Small intestine (tissue), 16 donors: ENCODE results near the gene RAB1A. TPM values are rescaled to one million over a fixed set of nuclear protein-coding genes. Genes with fewer than 3 reads are reported as not detected.
"Not testable (repeated sequence)": the region's sequence is repeated elsewhere in the genome, so short reads cannot be mapped to it uniquely, and the experiment has no call there.

Source experiments
- DNase-seq, 2 donors: peaks; one replicate each; pipeline versions ENCODE4 v3.0.0 to v3.0.0-alpha.2; 2013
- FAIRE-seq: peaks from 2 replicates; lab custom pipeline; 2012; peaks lifted over from hg19 to GRCh38; lab: Jason Lieb, UNC
- H3K27ac ChIP-seq, 3 donors: one replicate each; pipeline ENCODE4 v1.5.1; 2013; ENCODE audit warnings: low read length in 2 of 3, mild to moderate bottlenecking in 2 of 3, control low read depth in 1 of 3, inconsistent platforms in 1 of 3, low read depth in 1 of 3, moderate library complexity in 1 of 3
- H3K27me3 ChIP-seq, 3 donors: one replicate each; pipeline ENCODE4 v1.6.1; 2013; ENCODE audit warnings: low read length in 3 of 3, inconsistent platforms in 1 of 3; ENCODE audit not compliant: control insufficient read depth in 3 of 3, insufficient read depth in 3 of 3
- H3K36me3 ChIP-seq, 3 donors: one replicate each; pipeline ENCODE4 v1.6.1; 2013; ENCODE audit warnings: low read length in 3 of 3, inconsistent platforms in 1 of 3, low read depth in 1 of 3, mild to moderate bottlenecking in 1 of 3, moderate library complexity in 1 of 3; ENCODE audit not compliant: control insufficient read depth in 3 of 3, insufficient read depth in 2 of 3
- H3K4me1 ChIP-seq, 3 donors: one replicate each; pipeline ENCODE4 v1.6.1; 2013; ENCODE audit warnings: low read length in 2 of 3, inconsistent platforms in 1 of 3, low read depth in 1 of 3, mild to moderate bottlenecking in 1 of 3, moderate library complexity in 1 of 3; ENCODE audit not compliant: control insufficient read depth in 3 of 3, insufficient read depth in 2 of 3
- H3K4me3 ChIP-seq, 3 donors: one replicate each; pipeline ENCODE4 v1.5.1; 2013; ENCODE audit warnings: low read length in 3 of 3, control low read depth in 1 of 3, inconsistent platforms in 1 of 3, low read depth in 1 of 3, mild to moderate bottlenecking in 1 of 3, moderate library complexity in 1 of 3
- H3K9me3 ChIP-seq, 2 donors: one replicate each; pipeline ENCODE4 v1.6.1; 2013; ENCODE audit warnings: low read depth in 1 of 2, low read length in 1 of 2; ENCODE audit not compliant: control insufficient read depth in 2 of 2, insufficient read depth in 1 of 2
- WGBS, 3 donors: extraction: QIAGEN DNeasy Blood & Tissue Kit; methylation state at CpG; one replicate each; pipeline ENCODE4 v1.1.7; 2013; 5-methylcytosine and 5-hydroxymethylcytosine counted together
- long read RNA-seq, 10 donors: transcript quantifications; one replicate each; lab custom pipeline, GENCODE V29; 2026
- polyA plus RNA-seq, 4 donors: library from polyadenylated mRNA; stranded (reverse) in 3 of 4; unstranded in 1 of 4; fragments of 200-250 nt in 3 of 4; fragments of 120-200 nt in 1 of 4; gene quantifications; one replicate each; pipeline versions ENCODE4 v1.2.1 to v1.2.3, GENCODE V29; 2013
- donor health status: healthy with polysubstance abuse.
- donor health status: control.
- donor health status: control.
- donor health status: Bipolar disorder and iron deficiency.
- donor health status: healthy.

The RAB1A gene
- 100 to 1,000 TPM; 144 to 271 (median 164) TPM for polyA plus RNA-seq
- long read RNA-seq, donor 1 = 0 reads
- long read RNA-seq, donor 2, transcript RAB1A-203 (6 exons, 2,447 nt) = major isoform, 68 of 68 reads
- long read RNA-seq, donor 2, partial matches to known transcripts = 0 of 68 reads
- long read RNA-seq, donor 2, other reads (novel, unspliced or antisense) = 0 of 68 reads
- long read RNA-seq, donor 3, transcript RAB1A-203 (6 exons, 2,447 nt) = major isoform, 79 of 168 reads
- long read RNA-seq, donor 3, partial matches to known transcripts = 88 of 168 reads
- long read RNA-seq, donor 3, other reads (novel, unspliced or antisense) = 0 of 168 reads
- long read RNA-seq, donor 4, transcript RAB1A-203 (6 exons, 2,447 nt) = major isoform, 5 of 5 reads
- long read RNA-seq, donor 4, partial matches to known transcripts = 0 of 5 reads
- long read RNA-seq, donor 4, other reads (novel, unspliced or antisense) = 0 of 5 reads
- long read RNA-seq, donor 5, transcript RAB1A-203 (6 exons, 2,447 nt) = major isoform, 26 of 36 reads
- long read RNA-seq, donor 5, partial matches to known transcripts = 10 of 36 reads
- long read RNA-seq, donor 5, other reads (novel, unspliced or antisense) = 0 of 36 reads
- long read RNA-seq, donor 6, transcript RAB1A-203 (6 exons, 2,447 nt) = major isoform, 85 of 93 reads
- long read RNA-seq, donor 6, partial matches to known transcripts = 7 of 93 reads
- long read RNA-seq, donor 6, other reads (novel, unspliced or antisense) = 0 of 93 reads
- long read RNA-seq, donor 7 = 0 reads
- long read RNA-seq, donor 8, transcript RAB1A-203 (6 exons, 2,447 nt) = major isoform, 7 of 7 reads
- long read RNA-seq, donor 8, partial matches to known transcripts = 0 of 7 reads
- long read RNA-seq, donor 8, other reads (novel, unspliced or antisense) = 0 of 7 reads
- long read RNA-seq, donor 9, transcript RAB1A-203 (6 exons, 2,447 nt) = major isoform, 24 of 32 reads
- long read RNA-seq, donor 9, partial matches to known transcripts = 8 of 32 reads
- long read RNA-seq, donor 9, other reads (novel, unspliced or antisense) = 0 of 32 reads
- long read RNA-seq, donor 10, transcript RAB1A-203 (6 exons, 2,447 nt) = major isoform, 117 of 139 reads
- long read RNA-seq, donor 10, partial matches to known transcripts = 20 of 139 reads
- long read RNA-seq, donor 10, other reads (novel, unspliced or antisense) = 0 of 139 reads

DNA sequence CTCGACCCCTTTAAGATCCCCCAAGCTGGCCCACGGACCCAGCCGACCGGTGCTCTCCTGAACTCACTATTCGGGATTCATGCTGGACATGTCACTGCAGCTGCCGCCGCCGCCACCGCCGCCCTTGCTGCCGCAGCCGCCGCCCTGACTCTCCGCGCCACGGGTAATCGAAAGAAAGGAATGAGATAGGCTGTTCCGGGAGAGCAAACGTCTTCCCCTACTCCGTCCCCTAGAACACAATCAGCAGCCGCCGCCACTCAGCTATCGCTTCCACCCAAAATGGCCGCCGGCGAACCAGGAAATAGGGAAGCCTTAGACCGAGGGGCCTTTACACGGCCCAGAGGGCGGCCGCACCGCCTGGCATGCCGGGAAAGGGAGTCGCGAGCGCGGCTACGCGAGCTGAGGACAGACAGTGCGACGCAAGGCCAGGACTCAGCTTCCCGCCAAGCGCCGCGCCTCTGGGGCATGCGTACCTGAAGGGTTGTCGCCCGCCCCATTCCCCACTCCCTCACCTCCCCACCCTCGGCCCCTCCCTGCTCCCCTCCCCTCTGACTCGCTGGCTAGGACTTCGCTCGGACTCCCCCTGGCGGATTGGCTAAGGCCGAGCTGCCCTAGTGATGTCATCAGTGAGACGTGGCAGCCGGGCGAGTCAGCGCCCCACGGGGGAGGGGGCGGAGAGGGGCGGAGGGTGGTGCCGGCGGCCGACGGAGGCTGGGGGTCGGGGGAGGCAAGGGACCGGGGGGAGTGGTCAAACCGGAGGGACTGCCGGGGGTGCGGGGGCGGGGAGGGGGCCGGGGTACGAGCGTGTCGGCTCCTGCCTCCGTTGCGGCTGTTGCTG, at the start of gene RAB1A:
Gene RAB1A (minus strand): TSS at position 281 of the 838 bp plus-strand sequence. CDS start 191 bp downstream, at position 90.
- H3K4me3 ChIP-seq = peak within 1 kb of the TSS; percentile 81 to 93 (median 90)
- peak within 1 kb of the TSS; percentile 98 to 99 (median 99) for H3K27ac ChIP-seq
- FAIRE-seq (no peak), DNase-seq (peak; percentile 99 to 100)
- H3K4me1 ChIP-seq = peaks cover 0 to 11% (median 3%) of the 10 kb centered on the region in 3 donors
- no peaks in the 10 kb centered on the region for H3K9me3 ChIP-seq
- peaks cover 0 to 7% (median 0%) of the 10 kb centered on the region in 3 donors for H3K36me3 ChIP-seq
- no peaks in the 10 kb centered on the region for H3K27me3 ChIP-seq
- WGBS, 3 donors = 0 to 1% (median 0%) methylated on average over 46 to 76 of the region's 76 CpGs

DNA sequence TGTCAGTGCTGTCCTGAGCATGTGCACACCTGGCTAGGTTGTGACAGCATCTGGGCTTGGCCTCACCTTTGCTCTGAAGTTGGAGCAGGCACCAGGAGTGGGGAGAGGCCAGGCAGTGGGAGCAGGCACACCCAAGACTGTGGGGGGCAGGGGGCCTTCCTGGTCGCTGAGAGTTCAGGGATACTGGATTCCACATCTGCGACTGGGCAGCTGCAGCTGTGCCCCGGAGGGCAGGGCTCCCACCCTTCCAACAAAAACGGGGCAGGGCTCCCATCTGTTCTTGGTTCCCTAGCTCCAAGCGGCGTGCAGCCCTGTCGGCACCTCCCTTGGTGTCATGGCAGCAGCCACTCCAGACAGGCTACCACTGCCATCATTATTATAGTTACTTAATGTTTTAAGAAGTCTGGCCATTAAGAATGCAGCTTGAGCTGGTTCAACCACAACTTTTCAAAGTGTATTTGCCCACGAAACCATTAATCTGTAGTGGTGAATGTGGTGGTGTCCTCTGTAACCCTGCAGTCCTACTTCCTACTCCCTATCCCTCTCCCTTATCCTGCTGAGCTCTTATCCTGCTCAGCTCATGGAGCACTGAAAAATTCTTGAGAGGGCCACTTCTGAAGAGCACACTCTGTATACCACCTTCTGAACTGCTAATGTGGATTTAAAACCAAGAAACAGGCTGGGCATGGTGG, 48.0 kb upstream of the RAB1A start:
- peak overlapping the region; percentile 68 to 96 (median 90) for H3K27ac ChIP-seq
- no peaks in the 10 kb centered on the region for H3K36me3 ChIP-seq
- H3K4me3 ChIP-seq = no peak overlapping the region
- peaks cover 0 to 4% of the 10 kb centered on the region in 2 donors for H3K9me3 ChIP-seq
- no peaks in the 10 kb centered on the region for H3K27me3 ChIP-seq
- H3K4me1 ChIP-seq = peaks cover 0 to 50% (median 2%) of the 10 kb centered on the region in 3 donors
- WGBS, 3 donors = 15 to 59% (median 31%) methylated on average over 5 to 8 of the region's 8 CpGs
- DNase-seq = peak; percentile 94 to 96
- no peak for FAIRE-seq

DNA sequence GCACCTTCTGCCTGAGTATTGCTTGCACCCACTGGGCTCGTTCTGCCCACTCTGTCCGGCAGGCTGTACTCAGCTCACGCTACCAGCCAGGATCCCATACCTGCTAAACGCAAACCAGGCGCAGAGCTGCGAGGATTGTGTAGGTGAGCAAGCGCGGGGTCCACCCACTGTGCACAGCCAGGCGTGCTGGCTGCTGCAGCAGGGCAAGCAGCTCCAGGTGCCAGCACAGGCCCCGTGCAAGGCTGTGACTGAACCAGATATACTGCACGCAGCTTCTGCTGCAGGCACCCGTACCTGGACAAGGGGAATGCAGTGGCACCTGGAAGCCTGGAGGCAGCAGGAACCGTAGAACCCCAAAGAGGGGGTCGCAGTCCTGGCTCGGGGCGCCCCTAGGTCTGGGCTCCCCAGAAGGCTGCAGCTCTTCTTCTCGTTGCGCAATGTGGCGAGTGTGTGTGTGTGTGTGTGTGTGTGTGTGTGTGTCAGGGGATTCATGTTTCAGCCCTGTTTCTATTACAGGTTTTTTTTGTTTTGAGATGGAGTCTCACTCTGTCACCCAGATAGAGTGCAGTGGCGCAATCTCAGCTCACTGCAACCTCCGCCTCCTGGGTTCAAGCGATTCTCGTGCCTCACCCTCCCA, 46.1 kb upstream of the RAB1A start:
- WGBS, 3 donors = 60 to 88% (median 77%) methylated on average over 23 of the region's 23 CpGs
- DNase-seq = no peak
- no peaks in the 10 kb centered on the region for H3K36me3 ChIP-seq
- H3K9me3 ChIP-seq = peaks cover 0 to 4% of the 10 kb centered on the region in 2 donors
- no peak overlapping the region for H3K4me3 ChIP-seq
- no peak overlapping the region for H3K27ac ChIP-seq
- FAIRE-seq = no peak
- H3K4me1 ChIP-seq = peaks cover 0 to 59% (median 2%) of the 10 kb centered on the region in 3 donors
- no peaks in the 10 kb centered on the region for H3K27me3 ChIP-seq

- not testable (repeated sequence) for H3K27ac ChIP-seq, H3K27me3 ChIP-seq, H3K36me3 ChIP-seq, FAIRE-seq, DNase-seq, H3K4me3 ChIP-seq, H3K9me3 ChIP-seq
- 93 to 98% (median 94%) methylated on average over 3 of the region's 3 CpGs for WGBS, 3 donors
- H3K4me1 ChIP-seq = peaks cover 0 to 60% (median 2%) of the 10 kb centered on the region in 3 donors
Measured at GRCh38 chr2:65174031-65174430, 44.1 kb upstream of the RAB1A start.

GRCh38 chr2:65172994-65173790, 43.3 kb upstream of the RAB1A start:
- H3K9me3 ChIP-seq = peaks cover 0 to 4% of the 10 kb centered on the region in 2 donors
- no peaks in the 10 kb centered on the region for H3K27me3 ChIP-seq
- DNase-seq = peak in 1 of 2 donors; percentile 69
- no peaks in the 10 kb centered on the region for H3K36me3 ChIP-seq
- no peak for FAIRE-seq
- peaks cover 0 to 51% (median 2%) of the 10 kb centered on the region in 3 donors for H3K4me1 ChIP-seq
- H3K4me3 ChIP-seq = no peak overlapping the region
- H3K27ac ChIP-seq = no peak overlapping the region
- WGBS, 3 donors = 71 to 86% (median 79%) methylated on average over 12 of the region's 12 CpGs

DNA sequence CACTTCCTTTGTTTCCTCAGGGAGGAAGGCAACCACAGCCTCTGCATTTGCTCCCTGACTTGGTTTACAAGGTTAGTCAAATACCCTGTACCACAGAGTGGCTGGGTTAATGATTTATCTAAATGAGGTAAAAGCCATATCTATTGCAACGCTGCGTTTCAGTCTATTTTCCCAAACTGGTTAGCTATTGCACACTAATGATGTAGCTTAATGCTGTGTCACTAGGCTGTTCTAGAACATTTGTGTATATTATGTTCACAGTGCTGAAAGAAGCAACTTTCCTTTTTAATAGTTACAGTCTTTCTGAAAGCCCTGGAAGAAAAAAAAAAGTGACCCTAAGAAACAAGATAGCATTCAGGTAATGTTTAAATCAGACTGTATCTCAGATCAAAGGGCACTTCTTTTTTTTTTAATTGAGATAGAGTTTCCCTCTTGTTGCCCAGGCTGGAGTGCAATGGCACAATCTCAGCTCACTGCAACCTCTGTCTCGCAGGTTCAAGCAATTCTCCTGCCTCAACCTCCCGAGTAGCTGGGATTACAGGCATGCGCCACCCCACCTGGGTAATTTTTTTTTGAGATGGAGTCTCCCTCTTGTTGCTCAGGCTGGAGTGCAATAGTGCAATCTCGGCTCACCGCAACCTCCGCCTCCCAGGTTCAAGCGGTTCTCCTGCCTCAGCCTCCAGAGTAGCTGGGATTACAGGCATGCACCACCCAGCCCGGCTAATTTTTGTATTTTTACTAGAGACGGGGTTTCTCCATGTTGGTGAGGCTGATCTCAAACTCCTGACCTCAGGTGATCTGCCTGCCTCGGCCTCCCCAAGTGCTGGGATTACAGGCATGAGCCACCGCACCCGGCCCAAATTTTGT, 40.9 kb upstream of the RAB1A start:
- H3K36me3 ChIP-seq, H3K9me3 ChIP-seq, H3K27me3 ChIP-seq, FAIRE-seq: not testable (repeated sequence)
- peak overlapping the region in 1 of 3 donors; percentile 3 for H3K4me3 ChIP-seq
- peaks cover 0 to 30% (median 0%) of the 10 kb centered on the region in 3 donors for H3K4me1 ChIP-seq
- peak overlapping the region; percentile 65 to 90 (median 73) for H3K27ac ChIP-seq
- peak; percentile 87 to 91 for DNase-seq
- 31 to 72% (median 48%) methylated on average over 14 of the region's 14 CpGs for WGBS, 3 donors
